ENCODE measurements around the gene SYT13. TPM values are rescaled to one million over a fixed set of nuclear protein-coding genes. Genes with fewer than 3 reads are reported as not detected.

The SYT13 gene
- total RNA-seq, 1 donor from 2014 or later: under 0.01 TPM

DNA sequence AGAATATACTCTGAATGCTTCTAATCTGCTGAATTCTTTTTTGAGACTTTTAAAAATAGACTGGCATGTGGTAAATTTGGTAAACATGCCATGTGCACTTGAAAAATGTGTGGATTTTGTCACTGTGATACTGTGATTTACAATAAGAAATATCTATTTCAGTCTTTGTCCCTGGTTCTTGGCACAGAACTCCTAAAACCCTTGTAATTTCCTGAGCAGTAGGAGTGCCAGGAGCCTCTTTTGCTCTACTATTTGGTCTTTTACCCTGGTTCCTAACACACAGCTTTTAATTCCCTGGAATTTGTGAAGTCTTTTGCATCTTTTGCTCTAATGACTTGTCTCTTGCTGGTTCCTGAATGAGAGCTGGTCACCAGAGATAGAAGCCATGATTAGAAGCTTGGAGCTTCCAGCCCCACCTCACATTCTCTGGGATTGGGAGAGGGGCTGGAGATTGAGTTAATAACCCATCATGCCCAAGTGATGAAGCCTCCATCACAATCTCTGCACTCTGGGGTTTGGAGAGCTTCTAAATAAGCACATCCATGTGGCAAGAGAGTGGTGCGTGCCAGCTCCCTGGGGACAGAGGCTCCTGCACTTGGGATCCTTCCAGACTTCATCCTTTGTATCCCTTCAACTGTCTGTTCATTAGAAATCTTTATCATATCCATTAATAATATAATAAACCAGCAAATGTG is 27.2 kb upstream of the SYT13 start:
- DNase-seq (ENCODE audit: low read depth in 2 of 2): no peak

DNA sequence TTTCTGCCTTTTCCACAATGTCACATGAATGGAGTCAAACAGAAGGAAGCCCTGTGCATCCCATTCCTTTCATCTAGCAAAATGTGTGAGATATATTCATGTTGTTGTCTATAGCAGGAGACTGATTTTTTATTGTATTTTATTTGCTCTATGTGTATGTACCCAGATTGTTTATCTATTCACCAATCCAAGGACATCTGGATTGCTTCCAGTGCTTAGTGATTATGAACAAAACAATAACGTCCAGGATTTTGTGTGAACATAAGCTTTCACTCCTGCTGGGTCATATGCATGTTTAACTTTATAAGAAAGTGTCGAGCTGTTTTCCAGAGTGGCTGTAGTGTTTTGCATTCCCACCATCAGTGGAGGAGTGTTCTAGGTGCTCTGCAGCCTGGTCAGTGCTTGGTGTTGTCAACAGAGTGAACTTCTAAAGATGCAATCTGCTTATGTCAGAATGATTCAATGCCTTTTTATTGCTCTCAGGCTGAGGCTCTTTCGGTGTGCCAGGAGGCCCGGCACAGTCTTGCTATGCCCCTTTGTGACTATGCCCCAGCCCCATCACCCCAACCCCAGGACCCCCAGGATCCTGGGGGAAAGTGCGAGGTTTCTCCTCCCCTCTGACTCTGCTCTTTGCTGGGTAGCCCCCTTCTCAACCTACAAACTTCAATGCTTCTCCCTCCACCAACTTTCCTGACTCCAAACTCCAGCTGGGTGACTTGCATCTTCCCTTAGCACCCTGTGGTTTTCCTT is 19.9 kb upstream of the SYT13 start:
- no peak for DNase-seq (ENCODE audit: low read depth in 2 of 2)

DNA sequence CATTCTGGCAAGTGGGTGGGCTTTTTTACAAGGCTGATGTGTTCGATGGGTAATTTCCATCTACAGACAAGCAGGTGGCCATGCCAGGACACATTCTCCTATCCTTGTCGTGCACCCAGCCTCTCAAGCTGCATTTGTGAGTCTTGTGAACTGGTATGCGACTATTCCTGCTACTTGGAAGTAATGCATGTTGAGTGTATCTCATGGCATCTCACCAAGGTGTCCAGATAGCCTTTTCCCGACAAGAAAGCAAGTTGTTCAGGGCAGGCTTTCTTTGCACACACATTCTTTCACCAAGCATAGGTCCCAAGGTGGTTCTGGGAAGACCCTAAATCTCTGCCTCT is 18.8 kb upstream of the SYT13 start:
- DNase-seq (ENCODE audit: low read depth in 2 of 2): no peak

DNA sequence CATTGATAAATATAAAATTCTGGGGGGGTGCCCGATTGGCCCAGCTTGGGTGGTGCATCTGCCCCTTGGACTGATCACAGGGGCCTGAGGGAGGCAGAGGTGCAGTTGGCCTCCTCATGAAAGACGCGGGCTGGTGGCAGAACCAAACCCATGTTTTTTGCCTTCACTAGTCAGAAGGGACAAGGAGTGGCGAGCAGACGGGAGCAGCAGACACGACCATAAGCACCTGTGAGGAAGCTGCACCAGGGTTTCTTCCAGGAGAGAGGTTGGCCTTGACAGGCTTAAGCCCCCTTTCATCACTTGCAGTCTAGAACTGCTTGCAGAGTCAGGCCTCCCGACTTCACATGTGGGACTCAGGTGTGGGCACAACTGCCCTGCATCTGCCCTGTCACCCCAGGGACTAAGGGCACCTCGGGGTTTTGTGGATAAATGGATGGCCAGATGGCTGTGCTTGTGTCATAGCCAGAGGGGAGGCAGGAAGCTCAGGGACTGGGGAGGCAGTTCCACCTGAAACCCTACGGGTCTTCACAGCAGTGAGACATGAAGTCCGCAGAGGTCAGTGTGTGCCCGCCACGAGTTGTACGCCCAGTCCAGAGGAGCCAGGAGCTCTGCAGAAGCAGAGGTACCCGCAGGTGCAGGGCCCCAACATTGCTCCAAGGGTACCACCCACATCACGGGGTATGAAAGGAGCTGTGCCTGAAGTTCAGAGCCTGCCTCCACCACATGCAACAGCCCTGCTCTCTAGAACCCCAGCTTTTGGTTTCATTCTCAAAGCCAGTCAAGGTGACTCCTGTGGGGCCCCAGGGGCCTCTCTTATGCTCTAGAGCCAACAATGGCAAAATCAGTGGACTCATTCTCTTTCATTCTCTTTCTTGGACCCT is 18.2 kb upstream of the SYT13 start:
- no peak for DNase-seq (ENCODE audit: low read depth in 2 of 2)

DNA sequence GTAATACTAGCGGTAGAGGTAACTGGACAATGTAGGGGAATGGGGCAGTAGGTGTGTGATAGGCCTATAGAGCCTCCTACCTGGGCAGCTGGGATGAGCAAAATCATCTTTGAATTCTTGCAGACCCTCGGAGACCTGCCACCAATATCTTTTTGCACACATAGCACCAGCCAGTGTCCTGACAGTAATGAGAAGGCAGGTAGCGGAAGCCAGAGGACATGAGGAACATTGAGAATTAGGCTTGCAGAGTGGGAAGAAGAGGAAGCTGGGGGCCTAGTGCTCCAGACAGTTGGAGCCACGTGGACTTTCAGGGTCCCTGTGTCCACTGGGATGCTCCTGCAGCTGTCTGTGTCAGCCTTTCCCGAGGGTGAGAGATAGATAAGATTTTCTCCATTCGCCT is 17.2 kb upstream of the SYT13 start:
- DNase-seq (ENCODE audit: low read depth in 2 of 2): no peak

DNA sequence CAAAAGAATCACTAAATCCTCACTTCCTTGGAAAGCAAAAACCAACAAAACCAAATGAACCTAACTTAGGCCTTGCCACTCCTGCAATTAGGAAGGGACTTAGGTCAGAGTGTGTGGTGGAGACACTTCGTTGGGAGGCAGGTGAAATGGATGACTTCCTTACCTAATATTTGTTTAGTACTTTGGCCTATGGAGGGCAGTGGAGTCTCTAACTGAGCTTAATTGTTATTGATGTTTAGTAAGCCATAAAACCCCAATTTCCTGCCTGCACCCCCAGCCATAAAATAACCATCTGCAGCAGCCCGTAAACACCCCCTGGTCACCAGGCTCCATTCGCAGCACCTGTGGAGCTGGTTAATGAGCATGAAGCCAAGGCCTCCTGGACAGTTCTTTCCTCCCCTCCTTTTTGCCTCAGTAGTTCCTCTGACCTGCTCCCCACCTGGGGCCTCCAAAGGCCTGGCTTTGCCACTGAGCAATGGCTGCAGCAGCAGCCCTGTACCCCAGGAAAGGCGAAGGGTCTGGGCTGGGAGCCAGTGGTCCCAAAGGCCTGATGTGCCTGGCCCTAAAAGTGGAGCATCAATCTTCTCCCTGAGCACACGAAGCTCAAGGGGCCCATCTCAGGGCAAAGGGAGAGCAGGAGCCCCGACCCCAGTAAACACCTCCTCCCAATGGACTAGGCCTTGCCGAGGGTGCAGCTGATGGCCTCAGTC is 15.6 kb upstream of the SYT13 start:
- no peak for DNase-seq (ENCODE audit: low read depth in 2 of 2)

DNA sequence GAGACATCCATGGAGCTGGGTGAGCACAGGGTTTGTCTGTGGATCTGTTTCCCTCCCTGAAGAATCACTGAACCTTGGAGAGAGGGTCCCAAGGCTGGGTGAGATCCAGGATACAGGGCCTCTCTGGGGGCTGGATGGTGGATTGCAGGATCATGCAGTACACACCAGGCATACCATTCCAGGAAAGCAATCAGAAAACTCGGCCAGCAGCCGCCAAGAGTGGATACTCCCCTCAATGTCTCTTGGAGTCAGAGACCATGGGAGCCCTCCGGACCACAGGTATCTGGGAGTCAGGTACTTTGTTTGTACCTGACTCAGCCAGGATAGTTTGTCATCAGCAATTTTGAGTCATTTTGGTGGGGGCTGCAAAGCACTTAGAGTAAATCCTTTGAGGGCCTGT is 14.6 kb upstream of the SYT13 start:
- DNase-seq (ENCODE audit: low read depth in 2 of 2): no peak

DNA sequence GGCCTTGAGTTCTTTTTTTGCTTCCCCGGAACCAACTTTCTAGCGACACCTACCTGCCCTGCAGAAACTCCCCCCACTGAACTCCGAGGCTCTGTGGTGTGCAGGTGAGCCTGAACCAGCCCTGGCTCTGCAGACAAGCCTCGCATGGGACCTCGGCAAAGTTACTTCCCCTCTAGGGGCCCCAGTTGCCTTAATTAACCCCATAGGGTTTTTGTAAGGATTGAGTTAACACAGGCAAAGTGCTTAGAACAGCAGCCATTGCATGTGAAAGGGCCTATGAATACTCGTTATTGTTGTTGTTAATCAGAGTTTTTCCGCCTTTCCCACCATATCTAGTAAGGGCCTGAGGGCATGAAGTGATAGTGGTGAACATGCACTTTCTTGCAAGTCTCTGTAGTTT is 12.6 kb upstream of the SYT13 start:
- DNase-seq (ENCODE audit: low read depth in 2 of 2): no peak

DNA sequence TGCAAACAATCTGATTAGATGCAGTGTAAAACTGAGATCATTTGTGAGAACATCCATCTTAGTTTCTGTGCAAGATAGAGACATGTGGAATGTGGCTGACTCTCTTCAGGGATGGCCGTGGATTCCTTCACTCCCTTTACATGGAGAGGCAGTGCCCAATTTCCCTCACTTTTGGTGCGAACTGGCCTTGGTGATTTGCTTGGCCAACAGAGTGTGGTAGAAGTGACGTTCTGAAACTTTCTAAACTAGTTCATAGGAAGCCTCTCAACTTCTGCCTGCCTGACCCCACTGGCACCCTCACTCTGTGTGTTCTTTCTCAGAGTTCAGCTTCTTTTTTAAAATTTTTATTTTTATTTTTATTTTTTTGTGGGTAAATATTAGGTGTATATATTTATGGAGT is 9.9 kb upstream of the SYT13 start:
- DNase-seq (ENCODE audit: low read depth in 2 of 2): no peak

DNA sequence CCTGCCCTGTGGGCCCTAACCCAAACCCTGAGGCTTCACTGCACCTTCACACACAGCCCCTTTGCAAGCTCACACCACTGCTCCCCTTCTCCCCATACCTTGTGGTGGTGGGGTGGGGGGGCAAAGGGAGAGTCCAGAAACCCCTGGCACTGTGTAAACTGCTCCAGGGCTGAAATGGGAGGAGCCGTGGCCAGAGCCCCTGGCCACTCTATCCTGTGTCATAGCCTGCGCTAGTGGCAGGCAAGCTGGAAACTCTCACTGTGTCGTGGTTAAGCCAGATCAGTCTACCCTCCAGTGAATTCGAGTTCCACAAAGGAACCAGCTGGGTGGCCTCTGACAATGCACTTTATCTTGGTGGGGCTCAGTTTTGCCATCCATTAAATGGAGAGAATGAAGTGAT is 8.4 kb upstream of the SYT13 start:
- DNase-seq (ENCODE audit: low read depth in 2 of 2): no peak

DNA sequence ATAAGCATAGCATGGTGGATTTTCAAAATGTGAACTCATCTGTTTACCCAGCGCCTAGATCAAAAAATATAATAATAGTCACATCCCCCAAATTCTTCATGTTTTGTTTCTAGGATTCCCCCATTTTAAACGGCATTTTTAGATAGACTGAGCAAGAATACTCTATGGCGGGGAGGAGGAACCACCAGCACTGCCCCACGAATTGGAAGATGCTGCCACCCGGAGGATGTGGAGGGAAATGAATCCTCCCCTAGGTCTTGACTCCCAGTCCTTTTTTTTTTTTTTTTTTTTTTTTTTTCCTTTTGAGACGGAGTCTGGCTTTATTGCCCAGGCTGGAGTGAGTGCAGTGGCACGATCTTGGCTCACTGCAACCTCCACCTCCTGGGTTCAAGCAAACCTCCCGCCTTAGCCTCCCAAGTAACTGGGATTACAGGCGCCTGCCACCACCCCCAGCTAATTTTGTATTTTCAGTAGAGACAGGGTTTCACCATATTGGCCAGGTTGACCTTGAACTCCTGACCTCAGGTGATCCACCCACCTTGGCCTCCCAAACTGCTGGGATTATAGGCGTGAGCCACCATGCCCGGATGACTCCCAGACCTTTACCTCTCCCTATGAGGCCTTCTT is 7.5 kb upstream of the SYT13 start:
- DNase-seq (ENCODE audit: low read depth in 2 of 2): peak; percentile 83 to 87

DNA sequence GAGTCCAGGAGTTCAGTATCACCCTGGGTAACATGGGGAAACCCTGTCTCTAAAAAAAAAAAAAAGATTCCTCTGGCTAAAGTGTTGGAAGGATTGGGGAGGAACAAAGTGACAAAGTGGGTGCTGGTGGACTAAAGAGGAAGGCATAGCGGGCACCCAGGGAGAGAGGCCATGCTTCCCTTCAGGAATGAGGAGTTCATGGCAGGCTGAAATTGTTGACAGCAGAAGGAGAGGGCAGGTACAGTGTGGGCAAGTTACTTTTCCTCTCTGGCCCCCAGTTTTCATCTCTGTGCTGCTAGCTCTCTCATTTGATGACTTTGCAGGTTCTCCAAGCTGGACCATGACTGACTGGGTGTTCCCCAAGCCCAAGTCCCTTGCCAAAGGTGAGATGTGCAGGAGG is 4.4 kb upstream of the SYT13 start:
- DNase-seq (ENCODE audit: low read depth in 2 of 2): no peak

DNA sequence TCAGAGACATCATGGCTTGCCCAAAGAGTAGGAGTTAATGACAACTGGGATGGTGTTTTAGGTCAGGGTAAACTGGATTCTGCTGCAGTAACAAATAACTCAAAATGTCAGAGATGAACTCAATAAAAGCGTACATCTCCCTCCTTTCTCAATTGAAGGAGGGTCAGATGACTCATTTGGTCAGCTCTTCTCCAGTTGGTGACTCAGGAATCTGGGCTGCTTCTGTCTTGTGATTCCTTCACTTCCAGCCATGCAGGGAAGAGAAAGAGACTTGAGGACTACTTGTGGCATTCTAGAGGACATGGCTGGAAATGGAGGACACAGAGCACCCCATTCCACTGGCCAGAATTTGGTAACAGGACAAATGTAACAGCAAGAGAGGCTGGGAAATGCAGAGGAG is 3.2 kb upstream of the SYT13 start:
- peak in 1 of 2 donors; percentile 29 for DNase-seq (ENCODE audit: low read depth in 2 of 2)

DNA sequence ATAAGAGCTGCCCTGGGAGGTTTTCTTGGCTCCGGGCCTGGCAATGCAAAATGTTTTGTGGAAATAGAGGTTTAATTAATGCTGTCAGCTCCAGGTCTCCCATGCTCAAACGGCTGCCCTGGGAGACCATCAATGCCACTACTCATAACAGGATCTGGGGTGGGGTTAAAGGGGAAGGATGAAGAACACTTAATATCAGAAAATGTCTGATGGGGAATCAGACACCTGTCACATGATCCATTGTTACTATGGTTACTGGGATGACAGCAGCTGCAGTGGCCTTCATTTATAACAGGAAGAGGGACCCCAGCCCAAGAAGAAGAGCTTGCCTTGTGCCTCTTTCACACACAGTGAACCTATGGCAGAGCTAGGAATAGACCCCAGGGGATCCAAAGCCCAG is 2.2 kb upstream of the SYT13 start:
- DNase-seq (ENCODE audit: low read depth in 2 of 2): no peak

DNA sequence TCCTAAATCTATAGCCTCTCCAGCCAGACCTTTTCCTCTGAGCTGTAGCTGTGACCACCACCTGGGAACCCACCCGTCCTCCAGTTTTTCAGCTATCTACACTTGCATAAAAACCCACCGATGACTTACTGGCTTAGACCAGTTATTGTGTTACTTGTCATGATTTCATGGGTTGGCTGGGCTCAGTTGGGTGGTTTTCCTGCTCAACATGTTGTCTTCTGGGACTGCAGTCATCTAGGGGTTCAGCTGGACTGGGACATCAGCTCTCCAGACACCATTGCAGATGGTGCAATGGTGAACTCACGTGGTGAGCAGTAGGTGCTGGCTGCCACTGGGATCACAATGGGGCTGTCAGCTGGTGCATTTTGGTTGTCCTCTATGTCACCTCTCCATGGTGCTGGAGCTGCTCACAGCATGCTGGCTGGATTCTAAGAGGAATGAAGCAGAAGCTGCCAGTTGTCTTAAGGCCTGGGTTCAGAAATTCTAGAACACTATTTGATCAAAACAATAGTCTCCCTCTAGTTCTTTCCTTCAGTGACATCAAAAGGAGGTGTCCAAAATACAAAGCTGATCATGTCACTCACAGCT is 1.3 kb upstream of the SYT13 start:
- DNase-seq (ENCODE audit: low read depth in 2 of 2): no peak

DNA sequence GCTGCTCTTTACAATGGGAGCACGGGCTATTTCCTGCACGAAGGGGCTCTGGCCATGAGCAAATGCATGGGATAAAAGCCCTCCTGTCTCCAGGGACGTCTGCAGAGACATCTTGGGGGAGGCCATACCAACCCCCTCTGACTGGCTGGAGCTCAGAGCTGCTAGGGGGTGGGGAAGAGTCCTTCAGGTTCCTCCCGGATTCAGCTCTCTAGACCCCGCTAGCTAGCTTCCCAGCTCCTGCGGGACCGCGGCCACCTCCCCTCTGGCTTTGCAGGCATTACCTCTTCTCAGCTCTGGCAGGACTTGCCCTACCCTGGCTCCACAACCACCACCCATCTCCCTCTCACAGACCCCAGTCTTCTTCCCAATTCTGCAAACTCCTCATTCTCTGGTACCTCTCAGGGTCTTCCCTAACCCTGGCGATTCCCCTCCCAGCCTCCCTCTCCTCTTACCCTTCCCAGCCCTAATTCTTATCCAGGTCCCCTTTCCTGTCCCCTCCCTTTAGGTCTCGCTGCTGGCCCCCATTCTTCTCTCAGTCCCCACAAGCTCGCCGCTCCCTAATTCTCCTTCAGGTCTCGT is 802 bp downstream of the SYT13 start:
- no peak for DNase-seq (ENCODE audit: low read depth in 2 of 2)

DNA sequence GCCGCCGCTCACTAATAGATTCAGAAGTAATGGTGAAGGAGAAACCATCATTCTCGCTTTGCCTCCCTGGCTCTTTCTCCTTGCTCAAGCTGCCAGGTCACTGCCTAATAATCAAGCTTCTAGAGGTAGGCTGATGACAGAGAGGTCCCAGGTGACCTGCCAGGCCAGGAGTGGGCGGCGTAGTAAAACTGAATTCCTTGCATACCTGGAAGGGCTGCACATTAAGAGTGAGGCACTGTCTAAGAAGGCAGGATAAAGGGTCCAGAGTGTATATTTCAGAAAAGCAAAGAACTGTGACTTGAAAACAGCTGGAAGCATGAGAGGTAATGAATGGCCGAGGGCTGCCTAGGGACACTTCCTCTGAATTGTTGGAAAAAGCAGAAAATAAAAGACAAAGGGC is 4.1 kb downstream of the SYT13 start:
- DNase-seq (ENCODE audit: low read depth in 2 of 2): no peak

DNA sequence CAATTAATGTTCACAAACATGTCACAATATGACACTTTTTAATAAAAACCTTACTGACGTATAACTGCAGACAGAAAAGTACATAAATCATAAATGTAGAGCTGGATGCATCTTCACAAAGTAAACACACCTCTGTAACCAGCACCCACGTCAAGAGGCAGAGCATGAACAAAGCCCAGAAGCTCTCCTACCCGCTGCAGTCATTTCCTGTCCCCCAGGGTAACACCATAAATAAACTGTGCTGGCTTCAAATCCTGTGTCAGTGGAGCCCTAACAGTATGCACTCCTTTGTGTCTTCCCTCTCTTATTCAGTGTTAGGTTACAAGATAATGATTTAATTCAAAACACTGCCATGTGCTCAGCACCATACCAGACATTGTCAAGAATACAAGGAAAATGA is 5.7 kb downstream of the SYT13 start:
- DNase-seq (ENCODE audit: low read depth in 2 of 2): peak; percentile 28 to 79

DNA sequence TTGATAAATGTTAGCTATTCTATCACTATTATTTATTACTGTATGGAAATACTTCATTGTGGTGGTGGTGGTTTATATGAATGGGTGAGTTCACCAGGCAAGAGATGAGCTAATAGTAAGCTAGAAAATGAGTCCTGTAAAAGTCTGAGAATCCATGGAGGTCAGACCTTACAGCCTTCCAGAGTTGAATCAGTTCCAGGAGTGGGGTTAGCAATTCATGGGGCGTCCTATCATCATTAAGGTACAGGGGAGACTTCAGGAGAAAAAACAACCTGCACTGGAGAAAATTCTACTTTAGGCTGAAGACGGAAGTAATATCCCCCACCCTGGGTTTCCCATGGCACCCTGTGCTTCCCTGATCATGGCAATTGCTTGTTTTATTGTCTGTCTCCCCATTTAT is 6.5 kb downstream of the SYT13 start:
- no peak for DNase-seq (ENCODE audit: low read depth in 2 of 2)

DNA sequence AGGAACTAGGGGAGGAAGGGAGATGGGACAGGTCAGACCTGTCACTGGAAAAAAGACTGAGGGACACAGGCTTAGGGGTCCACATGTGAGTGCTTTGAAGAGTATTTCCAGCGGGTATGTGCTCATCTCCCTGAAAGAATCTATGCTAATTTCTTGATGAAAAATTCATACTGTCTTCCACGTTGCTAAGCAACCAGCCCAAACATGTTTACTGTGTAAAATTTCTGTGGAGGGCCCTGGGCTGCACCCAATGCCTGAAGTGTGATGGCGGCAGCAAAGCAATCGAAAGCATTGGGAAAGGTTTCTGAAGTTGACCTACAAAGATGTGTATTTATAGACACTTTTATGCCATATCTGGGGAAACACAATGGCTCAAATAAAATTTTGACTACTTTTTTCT is 7.4 kb downstream of the SYT13 start:
- DNase-seq (ENCODE audit: low read depth in 2 of 2): no peak

DNA sequence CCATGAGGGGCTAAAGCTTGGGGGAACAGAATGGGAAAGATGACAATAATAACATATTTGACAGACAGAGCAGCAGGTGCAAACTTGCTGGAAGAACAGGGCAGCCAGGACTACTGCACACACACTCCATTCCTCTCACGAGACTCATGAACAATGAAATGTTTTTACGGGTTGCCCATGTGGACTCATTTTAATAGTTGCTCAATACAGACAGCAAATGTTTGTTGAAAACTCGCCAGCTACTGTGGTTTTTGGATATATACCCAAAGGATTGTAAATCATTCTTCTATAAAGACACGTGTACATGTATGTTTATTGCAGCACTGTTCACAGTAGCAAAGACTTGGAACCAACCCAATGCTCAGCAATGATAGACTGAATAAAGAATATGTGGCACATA is 10.3 kb downstream of the SYT13 start:
- DNase-seq (ENCODE audit: low read depth in 2 of 2): no peak

Measured in lung microvascular endothelial cell (primary cell).